Measurements from ENCODE around the gene NPDC1.

DNA sequence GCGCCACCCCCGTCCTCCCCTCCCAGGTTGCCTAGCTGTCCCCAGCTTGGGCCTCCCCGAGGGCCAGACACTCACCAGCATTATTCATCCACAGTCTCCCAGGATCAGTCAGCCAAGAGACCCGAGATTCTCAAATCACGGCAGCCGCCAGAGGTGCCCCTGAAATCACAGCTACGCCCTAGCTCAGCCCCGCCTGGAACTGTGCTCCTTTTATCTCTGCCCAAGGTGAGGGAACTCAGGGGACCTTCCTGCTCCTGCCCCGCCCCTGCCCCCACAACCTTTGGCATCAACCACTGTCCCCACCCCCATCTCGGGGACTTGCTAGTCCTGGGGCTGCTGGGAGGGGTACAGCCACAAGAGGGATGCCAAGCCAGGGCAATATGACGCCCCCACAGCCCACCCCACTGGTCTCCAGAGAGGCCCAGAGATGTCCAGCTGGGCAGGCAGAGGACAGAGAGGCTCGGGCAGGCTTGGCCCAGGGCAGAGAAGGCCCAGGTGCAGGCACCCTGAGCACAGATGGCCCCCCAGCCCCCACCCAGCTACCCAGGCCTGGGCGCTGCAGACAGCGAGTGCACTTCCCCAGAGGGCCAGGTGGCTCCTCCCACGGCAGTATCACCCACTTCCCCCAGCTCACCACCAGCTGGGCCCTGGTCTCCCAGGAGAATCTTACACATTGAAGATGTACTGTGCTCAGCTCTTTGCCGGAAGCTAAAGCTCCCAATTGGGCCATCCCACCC is 13.9 kb downstream of the NPDC1 start, which contains the start of gene FUT7:
- TF ChIP-seq EZH2 (IDR thresholded peaks at IDR 0.05) (no peak), EZH2phosphoT487 (IDR thresholded peaks at IDR 0.05) (no peak), CTCF (IDR thresholded peaks at IDR 0.05) (no peak)
